ENCODE measurements around the gene ZBTB39. TPM values are rescaled to one million over a fixed set of nuclear protein-coding genes. Genes with fewer than 3 reads are reported as not detected.

Gene ZBTB39
- total and polyA plus RNA-seq, 8 donors, result 3.8 to 12.4 (median 11.0) TPM

- Histone ChIP-seq H3K27ac (no peak overlapping the region), H3K9me3 (peaks cover 0 to 10% of the 10 kb centered on the region in 2 donors), H3K27me3 (no peaks in the 10 kb centered on the region), H3K4me3 (no peak overlapping the region), H3K4me1 (peaks cover 0 to 10% of the 10 kb centered on the region in 2 donors), H3K36me3 (no peaks in the 10 kb centered on the region)
- TF ChIP-seq, protein P1, sequence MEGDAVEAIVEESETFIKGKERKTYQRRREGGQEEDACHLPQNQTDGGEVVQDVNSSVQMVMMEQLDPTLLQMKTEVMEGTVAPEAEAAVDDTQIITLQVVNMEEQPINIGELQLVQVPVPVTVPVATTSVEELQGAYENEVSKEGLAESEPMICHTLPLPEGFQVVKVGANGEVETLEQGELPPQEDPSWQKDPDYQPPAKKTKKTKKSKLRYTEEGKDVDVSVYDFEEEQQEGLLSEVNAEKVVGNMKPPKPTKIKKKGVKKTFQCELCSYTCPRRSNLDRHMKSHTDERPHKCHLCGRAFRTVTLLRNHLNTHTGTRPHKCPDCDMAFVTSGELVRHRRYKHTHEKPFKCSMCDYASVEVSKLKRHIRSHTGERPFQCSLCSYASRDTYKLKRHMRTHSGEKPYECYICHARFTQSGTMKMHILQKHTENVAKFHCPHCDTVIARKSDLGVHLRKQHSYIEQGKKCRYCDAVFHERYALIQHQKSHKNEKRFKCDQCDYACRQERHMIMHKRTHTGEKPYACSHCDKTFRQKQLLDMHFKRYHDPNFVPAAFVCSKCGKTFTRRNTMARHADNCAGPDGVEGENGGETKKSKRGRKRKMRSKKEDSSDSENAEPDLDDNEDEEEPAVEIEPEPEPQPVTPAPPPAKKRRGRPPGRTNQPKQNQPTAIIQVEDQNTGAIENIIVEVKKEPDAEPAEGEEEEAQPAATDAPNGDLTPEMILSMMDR (IDR thresholded peaks at IDR 0.05), result no peak
- intact Hi-C loops (cut with DNase I), result no loop called here
- ATAC-seq, result no peak
- DNase-seq, result no peak
Measured at GRCh38 chr12:56954057-56954957, 52.0 kb downstream of the ZBTB39 start.

DNA sequence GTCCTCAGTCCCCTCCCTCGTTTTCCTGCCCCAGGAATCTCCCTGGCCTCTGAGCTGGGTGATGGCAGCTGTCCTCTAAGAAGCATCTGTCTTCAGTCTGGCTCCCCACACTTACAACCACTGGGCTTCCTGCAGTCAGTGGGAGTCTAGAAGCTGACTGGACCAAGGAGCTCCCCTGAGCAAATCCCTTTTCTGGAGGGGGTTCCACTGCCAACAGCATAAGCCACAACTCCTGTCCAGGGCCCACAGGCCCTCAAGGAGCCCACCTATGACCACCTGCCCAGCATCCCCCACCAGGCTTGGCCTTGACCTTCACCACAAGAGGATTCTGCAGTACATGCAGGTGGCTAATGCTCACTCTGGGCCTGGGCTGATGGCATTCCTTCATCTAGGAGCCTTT is 53.0 kb downstream of the ZBTB39 start:
- no peak for ATAC-seq
- Histone ChIP-seq H3K36me3 (no peaks in the 10 kb centered on the region), H3K27me3 (no peaks in the 10 kb centered on the region), H3K4me1 (peaks cover 0 to 10% of the 10 kb centered on the region in 2 donors), H3K27ac (no peak overlapping the region), H3K9me3 (peaks cover 0 to 6% of the 10 kb centered on the region in 2 donors), H3K4me3 (no peak overlapping the region)
- intact Hi-C loops (cut with DNase I), result no loop called here
- TF ChIP-seq, protein P1 (IDR thresholded peaks at IDR 0.05), result no peak
- no peak for DNase-seq

DNA sequence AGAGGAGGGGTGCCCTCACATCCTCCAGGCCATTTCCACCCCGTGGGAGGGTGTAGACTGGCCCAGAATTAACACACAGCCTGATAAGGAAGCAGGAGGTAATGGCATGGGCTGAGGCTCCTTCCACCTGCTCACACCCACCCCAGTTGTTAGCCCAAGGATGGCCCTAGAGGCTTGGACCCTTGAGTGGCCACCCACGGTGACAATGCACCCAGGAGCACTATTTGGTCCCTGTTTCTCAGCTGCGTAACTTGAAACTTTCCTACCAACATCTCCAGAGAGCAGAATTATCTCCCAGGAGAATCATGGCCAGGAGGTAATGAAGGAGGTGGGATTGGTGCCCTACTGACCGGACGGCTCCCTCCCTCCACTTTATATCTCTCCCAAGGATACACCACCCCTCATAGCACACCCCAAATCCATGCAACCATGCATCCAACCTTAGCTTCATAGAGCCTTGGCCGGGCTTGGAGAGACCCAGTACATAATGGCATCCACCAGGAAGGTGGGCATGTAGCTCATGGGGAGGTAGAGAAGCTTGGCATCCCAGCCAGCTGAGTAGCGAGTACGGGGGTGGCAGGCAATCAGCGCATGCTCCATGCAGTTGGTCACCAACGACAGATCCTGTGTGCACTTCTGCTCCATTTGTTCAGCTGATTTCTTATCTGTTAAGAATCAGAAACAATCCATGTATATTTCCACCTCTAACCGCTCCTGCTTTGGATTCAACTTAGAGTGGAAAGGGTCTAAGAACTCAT is 54.6 kb downstream of the ZBTB39 start:
- DNase-seq, result no peak
- H3K9me3 ChIP-seq, result no peaks in the 10 kb centered on the region
- H3K4me1 ChIP-seq, result peaks cover 0 to 10% of the 10 kb centered on the region in 2 donors
- no peak for ATAC-seq
- no peaks in the 10 kb centered on the region for H3K36me3 ChIP-seq
- TF ChIP-seq, protein P1 (IDR thresholded peaks at IDR 0.05), result no peak
- no peak overlapping the region for H3K4me3 ChIP-seq
- intact Hi-C loops (cut with DNase I), result no loop called here
- H3K27me3 ChIP-seq, result no peaks in the 10 kb centered on the region
- H3K27ac ChIP-seq, result no peak overlapping the region

- ATAC-seq (no peak), DNase-seq (no peak)
- Histone ChIP-seq H3K27me3 (no peaks in the 10 kb centered on the region), H3K27ac (no peak overlapping the region), H3K4me3 (no peak overlapping the region), H3K36me3 (no peaks in the 10 kb centered on the region), H3K4me1 (no peaks in the 10 kb centered on the region), H3K9me3 (no peaks in the 10 kb centered on the region)
- TF ChIP-seq, protein P1 (IDR thresholded peaks at IDR 0.05), result no peak
- intact Hi-C loops (cut with DNase I), result no loop called here
Measured at GRCh38 chr12:56948881-56949280, 57.5 kb downstream of the ZBTB39 start.

Other genes with a start within 250 kb of the ZBTB39 start
- gene HSD17B6, start 243.2 kb downstream of the ZBTB39 start, total RNA-seq, result 10 to 100 TPM; 40.7 to 63.0 TPM
- gene HSD17B6, start 243.2 kb downstream of the ZBTB39 start, polyA plus RNA-seq (ENCODE audit: insufficient read length in 6 of 6), result 1 to 10 TPM in 5 of 6 donors, under 1 TPM in 1; 0.57 to 4.8 (median 1.8) TPM
- gene SDR9C7, start 72.1 kb downstream of the ZBTB39 start, total RNA-seq, result not detected
- gene SDR9C7, start 72.1 kb downstream of the ZBTB39 start, polyA plus RNA-seq (ENCODE audit: insufficient read length in 6 of 6), result under 1 TPM in 5 of 6 donors, not detected in 1; 0.10 to 0.21 (median 0.18) TPM
- under 1 TPM; 0.20 to 0.45 TPM for gene RDH16, start 48.9 kb downstream of the ZBTB39 start, total RNA-seq
- gene RDH16, start 48.9 kb downstream of the ZBTB39 start, polyA plus RNA-seq (ENCODE audit: insufficient read length in 6 of 6), result 1 to 10 TPM in 1 of 6 donors, under 1 TPM in 5; 0.60 to 1.1 (median 0.86) TPM
- gene TAC3, start 10.0 kb upstream of the ZBTB39 start, total RNA-seq, result not detected
- gene TAC3, start 10.0 kb upstream of the ZBTB39 start, polyA plus RNA-seq (ENCODE audit: insufficient read length in 6 of 6), result 1 to 10 TPM in 1 of 6 donors, under 1 TPM in 5; 0.31 to 1.1 (median 0.73) TPM
- gene MYO1A, start 43.6 kb upstream of the ZBTB39 start, total RNA-seq, result under 1 TPM; 0.26 to 0.29 TPM
- gene MYO1A, start 43.6 kb upstream of the ZBTB39 start, polyA plus RNA-seq (ENCODE audit: insufficient read length in 6 of 6), result under 1 TPM in 4 of 6 donors, not detected in 2; 0.07 to 0.23 (median 0.13) TPM
- gene NEMP1, start 72.2 kb upstream of the ZBTB39 start, total RNA-seq, result 10 to 100 TPM; 16.4 to 17.9 TPM
- 10 to 100 TPM; 21.5 to 29.2 (median 28.0) TPM for gene NEMP1, start 72.2 kb upstream of the ZBTB39 start, polyA plus RNA-seq (ENCODE audit: insufficient read length in 6 of 6)
- 10 to 100 TPM; 28.4 to 40.1 TPM for gene NAB2, start 82.6 kb upstream of the ZBTB39 start, total RNA-seq
- gene NAB2, start 82.6 kb upstream of the ZBTB39 start, polyA plus RNA-seq (ENCODE audit: insufficient read length in 6 of 6), result 10 to 100 TPM; 38.4 to 52.0 (median 45.7) TPM
- 100 to 1,000 TPM; 200 to 237 TPM for gene STAT6, start 104.8 kb upstream of the ZBTB39 start, total RNA-seq
- gene STAT6, start 104.8 kb upstream of the ZBTB39 start, polyA plus RNA-seq (ENCODE audit: insufficient read length in 6 of 6), result 100 to 1,000 TPM; 137 to 173 (median 162) TPM
- gene LRP1, start 121.9 kb upstream of the ZBTB39 start, total RNA-seq, result 100 to 1,000 TPM; 228 to 325 TPM
- gene LRP1, start 121.9 kb upstream of the ZBTB39 start, polyA plus RNA-seq (ENCODE audit: insufficient read length in 6 of 6), result 100 to 1,000 TPM; 108 to 149 (median 131) TPM
- not detected for gene LRP1-AS, start 141.1 kb upstream of the ZBTB39 start, total RNA-seq
- gene LRP1-AS, start 141.1 kb upstream of the ZBTB39 start, polyA plus RNA-seq (ENCODE audit: insufficient read length in 6 of 6), result 1 to 10 TPM in 1 of 6 donors, under 1 TPM in 4, not detected in 1; 0.24 to 1.0 (median 0.69) TPM
- 1 to 10 TPM in 1 of 2 donors, under 1 TPM in 1; 0.93 to 1.0 TPM for gene NXPH4, start 210.2 kb upstream of the ZBTB39 start, total RNA-seq
- gene NXPH4, start 210.2 kb upstream of the ZBTB39 start, polyA plus RNA-seq (ENCODE audit: insufficient read length in 6 of 6), result 1 to 10 TPM in 4 of 6 donors, under 1 TPM in 2; 0.67 to 1.7 (median 1.4) TPM
- gene SHMT2, start 223.2 kb upstream of the ZBTB39 start, total RNA-seq, result 100 to 1,000 TPM in 1 of 2 donors, 10 to 100 TPM in 1; 64.7 to 116 TPM
- 10 to 100 TPM; 65.8 to 82.4 (median 75.6) TPM for gene SHMT2, start 223.2 kb upstream of the ZBTB39 start, polyA plus RNA-seq (ENCODE audit: insufficient read length in 6 of 6)
- gene STAC3, start 244.6 kb upstream of the ZBTB39 start, total RNA-seq, result 1 to 10 TPM; 3.4 to 5.0 TPM
- gene STAC3, start 244.6 kb upstream of the ZBTB39 start, polyA plus RNA-seq (ENCODE audit: insufficient read length in 6 of 6), result 1 to 10 TPM; 2.9 to 5.1 (median 3.4) TPM

Data from left lung (tissue), 10 donors.